HG03354 (cell line): ENCODE data around the gene UBE2M.

Experiments used
- ATAC-seq: cut with Tn5 transposase; IDR thresholded peaks from one replicate; pipeline ENCODE4 v1.9.1; 2021; ENCODE audit warnings: mild to moderate bottlenecking; ENCODE audit not compliant: unreplicated experiment, poor library complexity, severe bottlenecking

The UBE2M gene

GRCh38 chr19:58572026-58572817, 13.8 kb upstream of the UBE2M start:
- ATAC-seq: no peak

DNA sequence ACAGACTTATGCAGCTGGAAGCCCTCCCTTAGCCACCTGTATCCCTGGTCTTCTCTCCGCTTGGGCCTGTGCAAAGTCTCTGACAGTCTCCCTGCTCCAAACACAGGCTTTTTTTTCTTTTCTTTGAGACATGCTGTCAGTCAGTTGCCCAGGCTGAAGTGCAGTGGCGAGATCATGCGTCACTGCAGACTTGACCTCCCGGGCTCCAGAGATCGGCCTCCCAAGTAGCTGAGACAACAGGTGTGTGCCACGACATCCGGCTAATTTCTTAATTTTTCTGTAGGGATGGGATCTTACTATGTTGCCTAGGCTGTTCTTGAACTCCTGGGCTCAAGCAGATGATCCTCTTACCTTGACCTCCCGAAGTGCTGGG, 13.2 kb upstream of the UBE2M start:
- no peak for ATAC-seq

DNA sequence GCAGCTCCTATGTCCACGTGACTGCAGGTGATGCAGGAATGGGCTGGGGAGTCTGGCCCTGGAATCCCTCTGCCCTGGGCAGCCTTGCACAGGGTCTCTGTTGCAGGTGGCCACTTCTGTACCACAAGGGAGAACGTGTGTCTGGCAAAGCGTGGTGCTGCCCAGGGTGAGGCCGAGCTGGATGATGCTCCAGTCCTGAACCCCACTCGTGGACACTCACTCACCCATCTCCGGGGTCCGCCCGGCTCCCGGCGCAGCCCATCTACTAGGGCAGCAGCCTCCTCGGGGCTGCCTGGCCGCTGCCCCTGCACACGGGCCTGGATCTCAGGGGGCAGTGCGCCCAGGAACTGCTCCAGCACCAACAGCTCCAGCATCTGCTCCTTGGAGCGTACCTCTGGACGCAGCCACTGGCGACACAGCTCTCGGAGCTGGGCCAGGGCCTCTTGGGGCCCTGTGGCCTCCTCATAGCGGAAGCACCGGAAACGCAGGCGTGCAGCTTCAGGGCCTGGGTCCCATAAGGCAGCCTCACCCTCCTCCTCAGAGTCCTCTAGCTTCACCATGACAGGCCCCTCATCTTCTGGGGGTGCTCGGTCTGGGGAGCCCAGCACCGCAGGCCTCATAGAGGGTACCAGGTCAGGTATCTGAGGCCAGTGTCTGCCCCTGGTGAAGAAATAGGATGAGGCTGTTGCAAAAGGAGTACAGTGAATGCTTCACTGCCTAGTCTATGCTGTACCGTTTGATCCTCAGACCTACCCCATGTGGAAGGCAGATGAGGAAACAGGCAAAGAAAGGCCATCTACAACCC, 12.6 kb upstream of the UBE2M start:
- no peak for ATAC-seq

GRCh38 chr19:58569943-58570670, 11.7 kb upstream of the UBE2M start:
- ATAC-seq: no peak

GRCh38 chr19:58569191-58569942, 11.0 kb upstream of the UBE2M start:
- no peak for ATAC-seq

DNA sequence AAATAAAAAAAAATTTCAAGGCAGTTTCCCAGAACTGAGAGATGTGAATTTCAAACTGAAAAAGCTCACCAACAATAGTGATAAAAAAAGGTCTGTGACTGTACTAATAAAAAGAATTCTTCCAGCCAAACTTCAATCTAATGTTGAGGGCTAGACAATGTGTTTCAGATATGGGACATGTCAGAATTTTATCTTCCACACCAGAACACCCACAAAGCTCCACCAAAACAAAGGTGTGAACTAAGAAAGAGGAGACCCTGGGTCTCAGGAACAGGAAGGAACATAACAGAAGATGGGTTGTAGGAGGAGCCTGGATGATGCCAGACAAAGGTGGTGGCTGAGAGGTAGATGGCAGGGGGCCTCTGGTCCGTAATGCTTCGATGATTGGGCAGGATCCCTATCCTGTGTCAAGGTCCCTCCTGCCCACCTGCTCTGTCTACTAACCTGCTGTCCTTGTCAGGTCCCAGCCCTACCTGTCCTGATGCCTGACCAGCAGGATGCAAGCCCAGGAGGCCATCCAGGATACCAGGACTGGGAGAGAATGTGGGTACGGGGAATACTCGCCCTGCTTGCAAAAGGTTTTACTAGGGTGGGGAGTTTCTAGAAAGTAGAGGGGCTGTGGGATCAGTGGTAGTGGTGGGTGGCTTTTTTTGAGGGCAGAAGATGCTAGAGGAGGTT, 10.2 kb upstream of the UBE2M start:
- ATAC-seq: no peak

- no peak for ATAC-seq
Observed at GRCh38 chr19:58566989-58567388, 8.6 kb upstream of the UBE2M start.

DNA sequence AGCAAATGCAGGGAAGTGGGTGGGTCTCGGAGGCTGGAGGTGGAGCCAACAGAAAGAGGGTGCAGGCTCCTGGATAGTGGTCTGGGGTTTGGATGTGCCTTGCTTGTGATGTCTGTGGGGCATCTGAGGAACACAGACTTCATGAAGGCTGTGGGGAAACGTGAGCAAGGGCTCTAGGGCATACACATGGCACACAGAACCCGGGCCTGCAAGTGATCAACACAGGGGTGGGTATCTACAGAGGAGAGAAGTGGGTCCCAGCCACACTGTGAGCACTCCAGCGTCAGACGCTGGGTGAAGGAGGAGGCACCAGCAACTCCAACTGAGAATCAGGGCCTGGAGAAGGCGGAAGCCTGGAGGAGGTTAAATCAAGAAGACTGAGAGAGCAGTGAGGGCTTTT, 5.4 kb upstream of the UBE2M start:
- no peak for ATAC-seq

DNA sequence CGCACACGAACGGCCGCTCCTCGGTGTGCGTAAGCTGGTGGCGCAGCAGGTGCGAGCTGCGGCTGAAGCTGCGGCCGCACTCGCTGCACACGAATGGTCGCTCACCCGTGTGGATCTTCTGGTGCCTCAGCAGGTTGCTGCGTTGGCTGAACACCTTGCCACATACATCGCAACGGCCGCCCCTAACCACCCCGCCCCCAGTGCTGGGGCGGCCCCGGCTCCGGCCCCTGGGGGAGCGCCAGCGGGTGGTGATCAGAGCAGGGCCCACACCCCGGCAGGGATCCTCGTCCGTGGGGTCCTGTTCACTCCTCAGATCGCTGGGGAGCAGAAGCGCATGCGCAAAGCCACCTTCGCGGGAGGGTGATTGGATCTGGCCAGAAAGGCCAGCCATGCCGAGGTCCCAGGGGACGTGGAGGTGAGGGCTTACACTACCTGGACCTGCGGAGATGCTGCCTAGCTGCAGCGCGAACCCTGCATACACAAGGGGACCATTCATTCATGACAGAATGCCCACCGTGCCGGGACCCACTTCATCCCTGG, 4.7 kb upstream of the UBE2M start:
- ATAC-seq: no peak

GRCh38 chr19:58562122-58563033, 4.0 kb upstream of the UBE2M start:
- no peak for ATAC-seq

- ATAC-seq: no peak
Observed at GRCh38 chr19:58561373-58562121, 3.1 kb upstream of the UBE2M start.

DNA sequence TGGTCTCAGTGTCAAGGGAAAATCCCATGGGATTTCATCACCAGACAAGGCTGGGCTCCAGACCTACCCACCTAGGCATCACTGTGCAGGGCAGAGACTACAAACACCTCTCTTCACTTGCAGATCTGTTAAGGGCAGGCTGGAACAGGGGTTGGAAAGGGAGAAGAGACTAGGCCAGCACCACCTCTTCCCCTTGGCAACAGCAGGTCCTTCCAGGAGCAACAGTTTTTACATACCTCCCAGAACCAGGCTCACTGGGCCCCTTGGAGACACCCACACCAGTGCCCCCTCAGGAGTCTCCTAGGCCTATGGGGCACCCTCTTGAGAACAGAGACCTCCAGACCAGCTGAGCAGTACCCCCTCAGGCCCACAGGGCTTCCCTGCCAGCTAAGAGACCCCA, 2.5 kb upstream of the UBE2M start:
- no peak for ATAC-seq

- no peak for ATAC-seq
Observed at GRCh38 chr19:58560007-58560887, 1.8 kb upstream of the UBE2M start.

DNA sequence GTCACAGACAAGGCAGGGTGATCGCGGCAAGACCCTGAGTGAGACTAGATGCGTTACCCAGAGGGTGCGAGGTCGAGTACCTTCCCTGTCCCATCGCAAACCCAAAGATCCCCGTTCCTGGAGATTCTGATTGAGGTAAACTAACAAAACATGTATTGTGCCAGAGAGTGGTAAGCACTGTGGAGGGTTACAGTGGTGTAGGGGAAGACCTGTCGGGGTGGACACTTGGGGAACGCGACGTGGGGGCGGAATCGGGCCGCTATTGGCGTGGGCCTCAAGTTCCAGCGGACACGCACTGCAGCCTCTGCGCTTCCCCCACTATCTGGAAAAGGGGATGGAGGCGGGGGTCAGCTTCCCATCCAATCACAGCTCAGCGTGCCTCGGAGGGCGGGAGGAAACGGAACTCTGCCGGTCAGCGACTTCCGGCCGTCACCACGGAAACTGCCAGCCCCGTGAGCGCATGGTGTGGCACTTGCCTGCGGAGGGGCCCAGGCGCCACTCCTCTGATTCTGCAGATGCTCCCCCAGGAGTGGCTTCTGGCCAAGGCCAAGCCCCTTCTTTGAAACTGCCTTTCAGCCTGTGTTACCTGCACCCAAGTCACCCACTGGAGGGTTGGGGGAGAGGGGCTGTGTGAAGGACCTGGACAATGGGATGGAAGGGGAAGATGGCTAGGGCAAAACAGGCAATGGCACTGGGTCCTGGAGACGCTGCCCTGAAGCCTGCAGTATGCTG, 1.0 kb upstream of the UBE2M start:
- peak; percentile 21 for ATAC-seq

- ATAC-seq: peak; percentile 59
Observed at GRCh38 chr19:58558623-58559274, 338 bp upstream of the UBE2M start.
